ENCODE results near the gene MAP3K19. TPM values are rescaled to one million over a fixed set of nuclear protein-coding genes. Genes with fewer than 3 reads are reported as not detected.

MAP3K19 gene
- total and polyA plus RNA-seq, 2 of the 8 experiments (the other 6 are each of a cell fraction or from before 2014, with no cell fraction given): not detected

- H2BK120ac ChIP-seq (replicated peaks; ENCODE audit: low read depth, low read length): no peak overlapping the region
- no peaks in the 10 kb centered on the region for H3K79me2 ChIP-seq (ENCODE audit: control insufficient read depth in 1 of 2, insufficient read depth in 2 of 2, low read length in 2 of 2)
- H3K36me3 ChIP-seq (ENCODE audit: control insufficient read depth in 2 of 4, insufficient read depth in 4 of 4, low read length in 3 of 4): no peaks in the 10 kb centered on the region
- H4K5ac ChIP-seq (ENCODE audit: insufficient read length, low read depth, low read length): no peak overlapping the region
- no peak overlapping the region for H4K8ac ChIP-seq (ENCODE audit: extremely low read depth, insufficient read depth, low read length)
- no peak overlapping the region for H3K4me3 ChIP-seq (ENCODE audit: extremely low read depth in 1 of 4, insufficient read depth in 2 of 4, low read depth in 3 of 4, low read length in 4 of 4)
- no peak overlapping the region for H2BK20ac ChIP-seq (ENCODE audit: low read length)
- H2BK15ac ChIP-seq (ENCODE audit: low read length): no peak overlapping the region
- no peak overlapping the region for H2AFZ ChIP-seq (ENCODE audit: low read length)
- no peak overlapping the region for H2BK5ac ChIP-seq (ENCODE audit: low read depth, low read length)
- H3K27ac ChIP-seq (ENCODE audit: low read depth, low read length): no peak overlapping the region
- H3K23ac ChIP-seq (ENCODE audit: insufficient read length): no peak overlapping the region
- H3K27me3 ChIP-seq (replicated peaks in 1 of 4; ENCODE audit: control insufficient read depth in 3 of 4, extremely low read depth in 1 of 4, insufficient read depth in 3 of 4, low read length in 3 of 4): no peaks in the 10 kb centered on the region
- FAIRE-seq (no peak), DNase-seq (ENCODE audit: low read depth in 1 of 2, low spot score in 2 of 2) (no peak)
- H3K9me3 ChIP-seq (ENCODE audit: insufficient read depth in 2 of 2, low read depth in 1 of 2, low read length in 1 of 2): 0 out of 4 replicates have a peak, but pooled peaks cover 0 to 2% of the 10 kb centered on the region in 2 experiments
- no peak overlapping the region for H3K18ac ChIP-seq (ENCODE audit: extremely low read depth, low read length)
- H3K56ac ChIP-seq (replicated peaks; ENCODE audit: insufficient read length, low read depth, low read length): no peak overlapping the region
- no peak overlapping the region for H2AK5ac ChIP-seq (ENCODE audit: low read depth, low read length)
- no peak overlapping the region for H3K4me2 ChIP-seq (ENCODE audit: insufficient read depth in 1 of 2, low read depth in 2 of 2, low read length in 2 of 2)
- no peak overlapping the region for H3K14ac ChIP-seq (ENCODE audit: insufficient read length)
- no peaks in the 10 kb centered on the region for H3K79me1 ChIP-seq (ENCODE audit: low read depth, low read length)
- no peaks in the 10 kb centered on the region for H4K20me1 ChIP-seq (replicated peaks in 1 of 2; ENCODE audit: control insufficient read depth in 1 of 2, insufficient read depth in 2 of 2, low read length in 2 of 2)
- ChIA-PET POLR2A (ENCODE audit: partially characterized antibody) (no interaction called here), CTCF (ENCODE audit: partially characterized antibody) (interaction anchor here (0.6 kb wide), 2 partner anchors 42 to 235 kb away, joined by 3 to 4 read pairs; no protein-coding TSS in a partner anchor)
- 85% methylated on average over 1 of the region's 1 CpG; no CpG with 5 or more reads in 1 of the 2 experiments for WGBS, 2 experiments (ENCODE audit: extremely low coverage in 1 of 2, insufficient coverage in 1 of 2, insufficient read length in 1 of 2, insufficient replicate concordance in 2 of 2, low coverage in 1 of 2, low lambda C conversion rate in 2 of 2, missing lambda C conversion rate in 1 of 2)
- H2BK12ac ChIP-seq (ENCODE audit: low read depth, low read length): no peak overlapping the region
- H3K4ac ChIP-seq (replicated peaks; ENCODE audit: insufficient read length, low read depth, low read length): no peak overlapping the region
- no peaks in the 10 kb centered on the region for H3K4me1 ChIP-seq (replicated peaks in 1 of 4; ENCODE audit: control insufficient read depth in 3 of 4, insufficient read depth in 4 of 4, low read length in 3 of 4)
- no peak overlapping the region for H4K91ac ChIP-seq (replicated peaks; ENCODE audit: insufficient read length, low read length)
- no peaks in the 10 kb centered on the region for H3K23me2 ChIP-seq (ENCODE audit: low read depth, low read length)
- no peak overlapping the region for H3K9ac ChIP-seq (replicated peaks in 1 of 4; ENCODE audit: extremely low read depth in 1 of 4, low read depth in 3 of 4, low read length in 3 of 4)
- TF ChIP-seq RBBP5 (IDR thresholded peaks at IDR 0.05; ENCODE audit: borderline replicate concordance, low read depth, low read length): no peak
- no peak for TF ChIP-seq SIRT6 (IDR thresholded peaks at IDR 0.05; ENCODE audit: low read length)
- no peak for TF ChIP-seq NANOG (IDR thresholded peaks at IDR 0.05; ENCODE audit: insufficient read depth, low read depth, low read length, poor library complexity, severe bottlenecking)
- TF ChIP-seq ZNF274 (IDR thresholded peaks at IDR 0.05; ENCODE audit: borderline replicate concordance, extremely low read depth, low read length): no peak
- TF ChIP-seq TAF7 (optimal IDR thresholded peaks at IDR 0.05; ENCODE audit: borderline replicate concordance, low read depth, low read length): no peak
- TF ChIP-seq JUND (IDR thresholded peaks at IDR 0.05; ENCODE audit: low read length): no peak
- TF ChIP-seq FOSL1 (IDR thresholded peaks at IDR 0.05; ENCODE audit: insufficient read depth, low read depth, low read length): no peak
- no peak for TF ChIP-seq HDAC2 (IDR thresholded peaks at IDR 0.05; ENCODE audit: borderline replicate concordance in 1 of 2, low read depth in 2 of 2, low read length in 2 of 2)
- no peak for TF ChIP-seq MAX (IDR thresholded peaks at IDR 0.05)
Measured at GRCh38 chr2:135030826-135031225, 16.4 kb downstream of the MAP3K19 start.

Data from H1 (cell line).